T-helper 2 cell treated with Interferon-gamma antibody and Interleukin-4, amounts not matched to agents 5 μg/mL and 100 μg/mL, for 36 hours (primary cell): ENCODE results near the gene STMN3.

Experiments used
- DNase-seq: peaks from one replicate; pipeline ENCODE4 v3.0.0; 2021; ENCODE audit warnings: low spot score
- H3K27ac Mint-ChIP-seq: one replicate; pipeline ENCODE4 v1.8.0; 2021; ENCODE audit warnings: mild to moderate bottlenecking, mixed read lengths
- H3K27me3 Mint-ChIP-seq: one replicate; pipeline ENCODE4 v1.8.0; 2021; ENCODE audit warnings: low read depth, mixed read lengths
- H3K36me3 Mint-ChIP-seq: one replicate; pipeline ENCODE4 v1.8.0; 2021; ENCODE audit warnings: low read depth, mixed read lengths
- H3K4me1 Mint-ChIP-seq: one replicate; pipeline ENCODE4 v1.8.0; 2021; ENCODE audit warnings: low read depth, mixed read lengths
- H3K4me3 Mint-ChIP-seq: one replicate; pipeline ENCODE4 v1.8.0; 2022; ENCODE audit warnings: mild to moderate bottlenecking, moderate library complexity, mixed read lengths
- H3K9me3 Mint-ChIP-seq: one replicate; pipeline ENCODE4 v1.8.0; 2021; ENCODE audit warnings: mixed read lengths

STMN3 gene

DNA sequence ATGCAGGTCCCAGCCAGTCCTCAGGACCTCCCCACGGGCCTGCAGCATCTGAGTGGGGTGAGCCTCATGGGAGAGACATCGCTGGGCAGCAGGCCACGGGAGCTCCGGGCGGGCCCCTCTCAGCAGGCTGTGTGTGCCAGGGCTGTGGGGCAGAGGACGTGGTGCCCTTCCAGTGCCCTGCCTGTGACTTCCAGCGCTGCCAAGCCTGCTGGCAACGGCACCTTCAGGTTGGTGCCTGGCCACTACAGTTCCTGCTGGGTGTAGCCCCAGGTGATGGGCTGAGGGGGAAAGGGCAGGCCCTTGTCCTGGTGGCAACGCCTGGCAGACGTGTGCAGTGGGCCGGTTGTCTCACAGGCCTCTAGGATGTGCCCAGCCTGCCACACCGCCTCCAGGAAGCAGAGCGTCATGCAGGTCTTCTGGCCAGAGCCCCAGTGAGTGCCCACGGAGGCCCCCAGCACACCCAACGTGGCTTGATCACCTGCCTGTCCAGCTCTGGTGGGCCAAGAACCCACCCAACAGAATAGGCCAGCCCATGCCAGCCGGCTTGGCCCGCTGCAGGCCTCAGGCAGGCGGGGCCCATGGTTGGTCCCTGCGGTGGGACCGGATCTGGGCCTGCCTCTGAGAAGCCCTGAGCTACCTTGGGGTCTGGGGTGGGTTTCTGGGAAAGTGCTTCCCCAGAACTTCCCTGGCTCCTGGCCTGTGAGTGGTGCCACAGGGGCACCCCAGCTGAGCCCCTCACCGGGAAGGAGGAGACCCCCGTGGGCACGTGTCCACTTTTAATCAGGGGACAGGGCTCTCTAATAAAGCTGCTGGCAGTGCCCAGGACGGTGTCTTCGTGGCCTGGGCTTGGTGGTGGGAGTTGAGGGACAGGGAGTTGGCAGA is 42.4 kb upstream of the STMN3 start:
- Mint-ChIP-seq H3K4me3 (no peak overlapping the region), H3K9me3 (no peaks in the 10 kb centered on the region), H3K36me3 (peaks cover 13% of the 10 kb centered on the region), H3K4me1 (no peaks in the 10 kb centered on the region), H3K27me3 (peaks cover 2% of the 10 kb centered on the region), H3K27ac (no peak overlapping the region)
- no peak for DNase-seq

DNA sequence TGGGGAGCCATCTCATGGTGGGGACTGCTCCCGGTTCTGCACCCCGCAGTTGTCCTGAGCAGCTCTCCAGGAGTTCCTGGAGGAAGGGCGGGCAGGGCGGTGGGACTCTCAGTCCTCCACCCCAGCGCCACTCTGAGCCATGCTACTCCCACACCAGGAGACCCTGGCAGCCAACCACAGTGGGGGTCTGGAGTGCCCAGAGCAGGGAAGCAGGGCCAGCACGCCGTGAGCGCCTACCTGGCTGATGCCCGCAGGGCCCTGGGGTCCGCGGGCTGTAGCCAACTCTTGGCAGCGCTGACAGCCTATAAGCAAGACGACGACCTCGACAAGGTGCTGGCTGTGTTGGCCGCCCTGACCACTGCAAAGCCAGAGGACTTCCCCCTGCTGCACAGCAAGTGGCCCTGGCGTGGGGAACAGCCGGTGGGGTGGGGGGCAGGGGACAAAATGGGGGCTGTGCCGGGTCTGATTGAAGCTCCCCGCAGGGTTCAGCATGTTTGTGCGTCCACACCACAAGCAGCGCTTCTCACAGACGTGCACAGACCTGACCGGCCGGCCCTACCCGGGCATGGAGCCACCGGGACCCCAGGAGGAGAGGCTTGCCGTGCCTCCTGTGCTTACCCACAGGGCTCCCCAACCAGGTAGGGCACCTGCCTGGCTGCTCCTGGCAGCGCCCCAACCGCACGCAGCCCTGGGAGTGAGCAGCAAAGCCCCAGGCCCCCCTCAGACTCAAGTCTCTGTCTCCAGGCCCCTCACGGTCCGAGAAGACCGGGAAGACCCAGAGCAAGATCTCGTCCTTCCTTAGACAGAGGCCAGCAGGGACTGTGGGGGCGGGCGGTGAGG is 41.6 kb upstream of the STMN3 start:
- Mint-ChIP-seq H3K4me1 (no peaks in the 10 kb centered on the region), H3K4me3 (no peak overlapping the region), H3K27me3 (peaks cover 2% of the 10 kb centered on the region), H3K9me3 (no peaks in the 10 kb centered on the region), H3K27ac (no peak overlapping the region), H3K36me3 (peaks cover 13% of the 10 kb centered on the region)
- no peak for DNase-seq

DNA sequence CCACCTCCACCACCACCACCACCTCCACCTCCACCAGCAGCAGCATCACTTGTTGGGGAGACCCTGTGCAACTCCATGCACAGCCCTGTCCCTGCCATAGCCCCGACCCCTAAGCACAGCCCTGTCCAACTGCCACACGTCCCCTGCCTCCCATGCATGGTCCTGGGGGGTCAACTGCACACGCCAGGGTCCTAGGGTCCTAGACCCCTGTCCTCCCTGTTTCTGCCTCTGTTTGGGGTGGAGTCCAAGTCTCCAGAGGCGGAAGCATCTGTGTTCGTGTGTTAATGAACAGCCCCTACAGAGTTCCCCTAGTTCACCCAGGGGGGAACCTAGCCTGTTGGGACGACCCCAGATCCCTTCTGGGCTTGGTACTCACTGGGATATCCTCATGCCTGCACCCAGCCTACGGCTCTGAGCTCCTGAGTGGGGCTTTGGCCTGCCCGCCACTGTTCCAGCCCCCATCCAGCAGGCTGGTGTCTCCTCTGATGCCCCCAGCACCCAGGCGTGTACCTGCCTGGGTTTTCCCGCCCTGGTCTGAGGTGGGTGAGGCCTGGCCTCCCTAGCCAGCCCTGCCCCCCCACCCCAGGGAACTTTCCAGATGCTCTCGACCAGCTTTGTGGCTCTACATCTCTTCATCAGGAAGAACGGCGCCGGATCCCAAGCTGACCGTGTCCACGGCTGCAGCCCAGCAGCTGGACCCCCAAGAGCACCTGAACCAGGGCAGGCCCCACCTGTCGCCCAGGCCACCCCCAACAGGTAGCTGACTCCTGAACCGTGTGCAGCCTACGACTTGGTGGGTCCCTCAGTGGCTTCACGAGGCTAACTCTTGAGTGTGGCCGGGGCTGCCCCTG is 40.7 kb upstream of the STMN3 start:
- Mint-ChIP-seq H3K9me3 (no peaks in the 10 kb centered on the region), H3K4me3 (no peak overlapping the region), H3K4me1 (no peaks in the 10 kb centered on the region), H3K36me3 (peaks cover 13% of the 10 kb centered on the region), H3K27me3 (peaks cover 2% of the 10 kb centered on the region), H3K27ac (peak overlapping the region; percentile 83)
- DNase-seq: no peak

DNA sequence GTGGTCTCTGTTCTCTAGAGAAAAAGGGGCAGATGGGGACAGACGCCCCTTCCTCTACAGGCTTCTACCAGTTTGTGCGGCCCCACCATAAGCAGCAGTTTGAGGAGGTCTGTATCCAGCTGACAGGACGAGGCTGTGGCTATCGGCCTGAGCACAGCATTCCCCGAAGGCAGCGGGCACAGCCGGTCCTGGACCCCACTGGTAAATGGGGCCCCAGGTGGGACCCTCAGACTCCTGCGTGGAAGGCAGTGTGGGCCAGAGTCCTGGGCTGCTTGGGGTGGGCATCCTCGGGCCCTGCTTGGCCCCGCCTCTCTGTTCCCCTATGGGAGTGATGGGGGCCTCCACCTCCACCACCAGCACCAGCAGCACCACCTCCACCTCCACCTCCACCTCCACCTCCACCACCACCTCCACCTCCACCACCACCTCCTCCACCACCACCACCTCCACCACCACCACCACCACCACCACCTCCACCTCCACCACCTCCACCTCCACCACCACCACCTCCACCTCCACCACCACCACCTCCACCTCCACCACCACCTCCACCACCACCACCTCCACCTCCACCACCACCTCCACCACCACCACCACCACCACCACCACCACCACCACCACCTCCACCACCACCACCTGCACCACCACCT is 40.0 kb upstream of the STMN3 start:
- peaks cover 2% of the 10 kb centered on the region for H3K27me3 Mint-ChIP-seq
- peaks cover 13% of the 10 kb centered on the region for H3K36me3 Mint-ChIP-seq
- H3K27ac Mint-ChIP-seq: no peak overlapping the region
- no peaks in the 10 kb centered on the region for H3K4me1 Mint-ChIP-seq
- no peak overlapping the region for H3K4me3 Mint-ChIP-seq
- no peak for DNase-seq
- no peaks in the 10 kb centered on the region for H3K9me3 Mint-ChIP-seq

DNA sequence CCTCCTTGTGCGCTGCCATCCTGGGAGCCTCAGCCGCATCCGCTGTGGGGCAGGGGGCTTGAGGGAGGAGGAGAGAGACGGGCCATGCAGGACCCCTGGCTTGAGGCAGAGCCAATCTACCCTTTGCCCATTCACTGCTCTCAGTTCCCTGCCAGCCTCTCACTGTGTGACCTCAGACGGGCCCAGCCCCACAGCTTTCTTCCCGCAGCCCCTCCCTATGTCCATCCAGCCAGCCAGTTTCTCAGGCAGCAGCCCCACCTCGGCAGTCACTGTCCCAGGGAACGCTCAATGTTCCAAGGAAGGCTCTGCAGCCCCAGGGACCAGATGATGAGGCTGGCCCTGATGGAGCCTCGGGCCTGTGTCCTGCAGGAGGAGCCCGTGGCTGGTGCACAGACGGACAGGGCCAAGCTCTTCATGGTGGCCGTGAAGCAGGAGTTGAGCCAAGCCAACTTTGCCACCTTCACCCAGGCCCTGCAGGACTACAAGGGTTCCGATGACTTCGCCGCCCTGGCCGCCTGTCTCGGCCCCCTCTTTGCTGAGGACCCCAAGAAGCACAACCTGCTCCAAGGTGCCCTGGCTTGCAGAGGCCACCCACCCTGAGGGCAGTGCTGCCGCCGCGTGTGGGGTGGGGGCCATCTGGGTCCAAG is 39.3 kb upstream of the STMN3 start:
- Mint-ChIP-seq H3K27me3 (peaks cover 2% of the 10 kb centered on the region), H3K4me1 (no peaks in the 10 kb centered on the region), H3K4me3 (no peak overlapping the region), H3K9me3 (no peaks in the 10 kb centered on the region), H3K27ac (peak overlapping the region; percentile 49), H3K36me3 (peaks cover 13% of the 10 kb centered on the region)
- no peak for DNase-seq

DNA sequence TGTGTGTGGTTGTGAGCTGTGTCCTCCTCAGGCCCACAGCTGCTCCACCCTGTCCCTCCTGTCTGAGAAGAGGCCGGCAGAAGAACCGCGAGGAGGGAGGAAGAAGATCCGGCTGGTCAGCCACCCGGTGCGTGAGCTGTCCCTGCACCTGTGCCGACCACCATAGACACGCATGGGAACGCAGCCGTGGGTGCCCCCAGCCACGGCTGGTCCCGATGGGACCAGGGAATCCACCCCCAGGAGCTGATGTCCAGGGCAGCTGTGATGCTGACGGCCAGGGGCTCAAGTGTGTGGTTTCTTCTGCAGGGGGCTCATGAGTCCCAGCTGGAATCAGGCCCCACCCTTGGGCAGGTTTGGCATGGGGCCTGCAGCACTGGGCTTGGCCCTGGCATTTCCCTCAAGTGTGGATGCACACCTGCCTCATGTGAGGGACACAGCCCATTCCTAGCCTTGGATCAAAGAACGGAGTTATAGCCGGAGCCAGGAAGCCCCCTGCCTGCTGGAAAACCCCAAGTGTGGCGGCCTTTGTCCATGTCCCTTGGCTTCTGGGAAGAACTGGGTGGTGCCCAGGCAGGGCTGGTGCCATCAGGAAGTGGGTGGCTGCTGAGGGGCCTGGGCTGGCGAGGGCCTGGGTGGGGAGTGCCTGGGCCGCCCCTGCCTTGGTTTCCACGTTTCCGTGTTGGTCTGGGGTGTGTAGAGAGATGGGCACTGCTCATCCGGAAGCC is 38.6 kb upstream of the STMN3 start:
- no peaks in the 10 kb centered on the region for H3K4me1 Mint-ChIP-seq
- H3K36me3 Mint-ChIP-seq: peaks cover 13% of the 10 kb centered on the region
- DNase-seq: no peak
- H3K27ac Mint-ChIP-seq: no peak overlapping the region
- no peak overlapping the region for H3K4me3 Mint-ChIP-seq
- H3K27me3 Mint-ChIP-seq: peaks cover 2% of the 10 kb centered on the region
- H3K9me3 Mint-ChIP-seq: no peaks in the 10 kb centered on the region

DNA sequence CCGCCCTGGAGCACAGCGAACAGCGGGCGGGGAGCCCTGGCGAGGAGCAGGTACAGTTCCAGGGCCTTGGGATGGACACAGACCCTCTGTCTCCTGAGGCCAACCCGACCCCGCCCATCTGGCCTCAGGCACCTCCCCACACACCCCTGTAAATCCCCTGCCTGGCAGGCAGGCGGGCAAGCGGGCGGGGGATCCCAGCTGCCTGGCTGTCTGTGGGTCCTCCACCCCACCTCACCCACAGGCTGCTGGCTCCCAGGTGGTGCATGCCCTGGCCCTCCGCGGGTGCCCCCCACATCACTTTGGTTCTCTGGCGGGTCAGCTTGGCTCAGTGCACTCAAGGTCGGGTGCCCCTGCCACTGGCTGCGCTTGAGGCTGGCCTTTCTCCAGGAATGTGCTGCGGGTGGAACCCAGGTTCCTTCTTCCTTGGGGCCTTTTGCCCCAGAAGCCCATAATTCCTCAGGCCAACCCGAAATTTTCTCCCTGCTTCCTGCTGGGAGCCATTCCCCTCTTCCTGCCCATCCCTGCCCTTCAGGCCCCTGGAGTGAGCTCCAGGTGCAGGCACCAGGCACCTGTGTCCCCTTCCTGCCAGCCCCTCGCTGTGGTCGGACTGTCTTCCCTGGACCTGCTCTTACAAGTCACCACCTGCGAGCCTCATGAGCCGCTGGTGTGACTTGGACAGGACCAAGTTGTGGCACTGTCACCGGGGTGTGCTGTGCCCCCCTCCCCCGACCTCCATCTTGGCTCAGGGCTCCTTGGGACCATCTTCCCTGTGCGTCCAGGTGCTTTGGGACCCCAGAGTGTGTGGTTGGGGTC is 37.9 kb upstream of the STMN3 start:
- DNase-seq: no peak
- no peak overlapping the region for H3K27ac Mint-ChIP-seq

DNA sequence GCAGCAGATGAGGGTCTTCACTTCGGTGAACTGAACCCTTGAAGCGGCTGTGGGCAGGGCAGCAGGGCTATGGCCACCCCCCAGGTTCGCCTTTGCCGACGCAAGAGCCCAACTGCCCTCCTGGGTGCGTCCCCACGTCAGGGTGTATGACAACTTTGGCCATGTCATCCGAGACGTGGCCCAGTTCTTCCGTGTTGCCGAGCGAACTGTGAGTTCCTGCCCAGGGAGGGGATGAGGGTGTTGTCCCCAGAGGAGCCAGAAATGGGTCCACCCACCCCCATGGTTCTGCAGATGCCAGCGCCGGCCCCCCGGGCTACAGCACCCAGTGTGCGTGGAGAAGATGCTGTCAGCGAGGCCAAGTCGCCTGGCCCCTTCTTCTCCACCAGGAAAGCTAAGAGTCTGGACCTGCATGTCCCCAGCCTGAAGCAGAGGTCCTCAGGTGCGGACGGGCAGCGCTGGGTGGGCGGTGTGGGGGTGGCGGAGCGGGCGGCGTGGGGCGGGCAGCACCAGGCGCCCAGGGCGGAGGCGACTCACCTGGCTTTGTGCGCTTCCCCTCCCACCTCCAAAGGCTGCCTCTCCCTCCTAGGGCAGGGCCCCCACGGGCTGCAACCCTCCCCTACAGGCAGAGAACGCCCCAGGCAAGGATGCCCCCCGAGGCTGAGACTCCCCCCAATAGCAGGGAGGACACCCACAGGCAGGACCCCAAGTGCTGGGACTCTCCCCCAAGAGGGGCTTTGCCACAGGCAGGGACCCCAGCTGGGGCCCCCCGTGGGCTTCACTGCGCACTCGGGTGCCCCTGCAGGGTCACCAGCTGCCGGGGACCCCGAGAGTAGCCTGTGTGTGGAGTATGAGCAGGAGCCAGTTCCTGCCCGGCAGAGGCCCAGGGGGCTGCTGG is 37.0 kb upstream of the STMN3 start:
- no peak overlapping the region for H3K4me3 Mint-ChIP-seq
- DNase-seq: no peak
- H3K9me3 Mint-ChIP-seq: no peaks in the 10 kb centered on the region
- no peak overlapping the region for H3K27ac Mint-ChIP-seq
- peaks cover 2% of the 10 kb centered on the region for H3K27me3 Mint-ChIP-seq
- no peaks in the 10 kb centered on the region for H3K4me1 Mint-ChIP-seq
- H3K36me3 Mint-ChIP-seq: peaks cover 13% of the 10 kb centered on the region

More for the DNA sequence above, 37.9 kb upstream of the STMN3 start:
- H3K27me3 Mint-ChIP-seq: peaks cover 2% of the 10 kb centered on the region
- H3K36me3 Mint-ChIP-seq: peaks cover 13% of the 10 kb centered on the region
- H3K4me3 Mint-ChIP-seq: no peak overlapping the region
- H3K9me3 Mint-ChIP-seq: no peaks in the 10 kb centered on the region
- no peaks in the 10 kb centered on the region for H3K4me1 Mint-ChIP-seq

DNA sequence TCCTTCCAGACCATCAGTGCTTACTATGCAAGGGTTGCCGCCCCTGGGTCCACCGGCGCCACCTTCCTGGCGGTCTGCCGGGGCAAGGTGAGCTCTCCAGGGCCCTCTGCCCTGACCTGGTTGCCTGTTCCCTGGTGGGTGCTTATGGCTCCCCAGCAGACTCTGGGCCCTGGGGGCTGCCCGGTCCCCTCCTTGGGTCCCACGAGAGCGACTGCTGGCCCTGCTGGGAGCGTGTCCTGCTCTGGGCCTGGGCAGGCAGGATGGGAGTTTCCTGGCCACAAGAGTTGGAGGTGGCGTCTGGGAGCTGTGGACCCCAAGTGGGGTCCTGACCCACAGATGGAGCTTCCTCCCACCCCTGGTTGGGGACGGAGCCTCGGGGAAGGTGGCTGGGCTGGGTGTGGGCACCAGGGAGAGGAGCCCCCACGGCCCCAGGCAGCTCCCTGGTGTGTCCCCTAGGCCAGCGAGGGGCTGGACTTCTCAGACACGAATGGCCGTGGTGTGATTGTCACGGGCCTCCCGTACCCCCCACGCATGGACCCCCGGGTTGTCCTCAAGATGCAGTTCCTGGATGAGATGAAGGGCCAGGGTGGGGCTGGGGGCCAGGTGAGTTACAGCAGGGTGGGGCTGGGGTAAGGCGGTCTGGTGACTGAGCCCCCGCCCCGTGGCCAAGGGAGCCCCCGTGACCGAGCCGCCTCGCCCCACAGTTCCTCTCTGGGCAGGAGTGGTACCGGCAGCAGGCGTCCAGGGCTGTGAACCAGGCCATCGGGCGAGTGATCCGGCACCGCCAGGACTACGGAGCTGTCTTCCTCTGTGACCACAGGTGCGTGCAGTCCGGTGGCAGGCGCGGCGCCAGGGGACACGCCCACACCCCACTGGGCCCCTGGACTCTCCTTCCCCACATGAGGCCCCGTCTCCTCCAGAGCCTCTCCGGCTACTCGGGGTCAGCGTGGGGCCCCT is 36.1 kb upstream of the STMN3 start:
- H3K4me3 Mint-ChIP-seq: no peak overlapping the region
- peaks cover 2% of the 10 kb centered on the region for H3K27me3 Mint-ChIP-seq
- H3K4me1 Mint-ChIP-seq: no peaks in the 10 kb centered on the region
- no peaks in the 10 kb centered on the region for H3K9me3 Mint-ChIP-seq
- no peak for DNase-seq
- no peak overlapping the region for H3K27ac Mint-ChIP-seq
- peaks cover 13% of the 10 kb centered on the region for H3K36me3 Mint-ChIP-seq

DNA sequence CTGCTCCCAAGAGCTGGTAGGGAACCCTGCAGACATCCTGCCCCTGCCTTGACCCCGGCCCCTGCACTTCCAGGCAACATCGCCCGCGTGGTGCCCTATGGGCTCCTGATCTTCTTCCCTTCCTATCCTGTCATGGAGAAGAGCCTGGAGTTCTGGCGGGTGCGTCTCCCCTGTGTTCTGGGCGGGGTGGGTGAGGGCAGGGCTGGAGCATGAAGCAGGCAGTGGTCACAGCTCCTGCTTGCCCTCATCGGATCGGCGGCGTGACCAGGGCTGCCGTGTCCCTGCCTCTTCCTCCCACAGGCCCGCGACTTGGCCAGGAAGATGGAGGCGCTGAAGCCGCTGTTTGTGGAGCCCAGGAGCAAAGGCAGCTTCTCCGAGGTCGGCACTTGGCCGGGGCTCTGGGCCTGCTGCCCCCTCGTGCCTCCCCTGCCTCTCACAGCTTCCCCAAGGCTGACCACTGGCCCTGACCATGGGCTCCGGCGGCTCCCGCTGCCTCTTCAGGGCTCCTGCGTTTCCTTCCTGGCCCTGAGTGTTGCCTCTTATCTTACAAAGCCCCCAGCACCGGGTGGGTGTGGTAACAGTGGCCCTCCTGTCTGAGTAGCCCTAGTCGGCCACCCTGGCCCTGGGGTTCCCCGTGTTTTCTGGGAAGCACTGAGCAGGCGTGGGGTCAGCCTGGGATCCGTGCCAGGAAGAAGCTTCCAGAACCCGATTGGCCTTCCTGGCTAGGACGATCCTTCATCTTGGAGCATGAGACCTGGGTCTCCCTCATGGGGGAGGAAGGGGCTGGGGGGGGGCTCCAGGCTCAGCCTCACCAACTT is 35.2 kb upstream of the STMN3 start:
- H3K27ac Mint-ChIP-seq: no peak overlapping the region
- no peak for DNase-seq
- no peaks in the 10 kb centered on the region for H3K27me3 Mint-ChIP-seq
- no peaks in the 10 kb centered on the region for H3K9me3 Mint-ChIP-seq
- peaks cover 11% of the 10 kb centered on the region for H3K36me3 Mint-ChIP-seq
- H3K4me1 Mint-ChIP-seq: no peaks in the 10 kb centered on the region
- H3K4me3 Mint-ChIP-seq: no peak overlapping the region
